K562 (cell line): Measurements from ENCODE around the gene GPX2. TPM values are rescaled to one million over a fixed set of nuclear protein-coding genes. Genes with fewer than 3 reads are reported as not detected.

Source experiments
- ATAC-seq: fragments of 200-7000 bp; cut with Tn5 transposase; 3 replicates; pipeline ENCODE4 v1.9.1; 2020; ENCODE audit warnings: moderate library complexity
- BruUV-seq: library from RNA; stranded (reverse); fragments of 400-500 nt; replicated peaks from 2 replicates; lab custom pipeline; 2021; lab: Mats Ljungman, UMichigan
- CTCF ChIA-PET: fragments of 300-600 bp; formaldehyde crosslinking; extraction: SDS; loops from one replicate; lab custom pipeline; 2021; ENCODE audit warnings: low intra/inter-chr PET ratio; lab: Yijun Ruan, JAX
- POLR2A ChIA-PET: fragments of 300-600, 350-650 bp; sonication (Branson Sonifier 250); formaldehyde crosslinking; extraction: SDS; loops from one replicate; lab custom pipeline; 2021; ENCODE audit warnings: antibody characterized with exemption, inconsistent platforms; lab: Yijun Ruan, JAX
- DNase-seq, 4 experiments: peaks; one replicate each; pipeline versions ENCODE4 v3.0.0 to v3.0.0-alpha.2; 2011 to 2018; ENCODE audit warnings: low spot score in 3 of 4, mixed read lengths in 3 of 4; ENCODE audit errors: extremely low read depth in 1 of 4
- FAIRE-seq: peaks from 2 replicates; lab custom pipeline; 2011; peaks lifted over from hg19 to GRCh38; lab: Jason Lieb, UNC
- H2AFZ ChIP-seq: 2 replicates; pipeline ENCODE4 v1.6.0; 2011; ENCODE audit warnings: low read depth, low read length, control low read depth, inconsistent platforms
- H3K27ac ChIP-seq: fragments of 200-600 bp; 3 replicates; pipeline ENCODE4 v1.8.0; 2011; ENCODE audit warnings: low read depth, mild to moderate bottlenecking, control low read depth, inconsistent platforms, low read length, moderate library complexity, mixed read lengths; ENCODE audit errors: extremely low read depth
- H3K27me3 ChIP-seq, 2 experiments: fragments of 300-600 bp in 1 of 2; 2 replicates in 1 of 2; 3 replicates in 1 of 2; pipeline versions ENCODE4 v1.6.0 to v1.8.0; 2011; ENCODE audit warnings: inconsistent platforms in 2 of 2, low read length in 2 of 2, mild to moderate bottlenecking in 1 of 2, mixed read lengths in 1 of 2, moderate library complexity in 1 of 2; ENCODE audit not compliant: control insufficient read depth in 2 of 2, insufficient read depth in 2 of 2
- H3K36me3 ChIP-seq: fragments of 300-600 bp; 3 replicates; pipeline ENCODE4 v1.8.0; 2011; ENCODE audit warnings: mild to moderate bottlenecking, low read length, inconsistent platforms; ENCODE audit not compliant: control insufficient read depth, insufficient read depth
- H3K4me1 ChIP-seq, 2 experiments: fragments of 200-600 bp in 1 of 2; replicated peaks in 1 of 2; 2 replicates in 1 of 2; 3 replicates in 1 of 2; pipeline versions ENCODE4 v1.5.1 to v1.8.0; 2011; ENCODE audit warnings: inconsistent platforms in 2 of 2, low read length in 2 of 2, mild to moderate bottlenecking in 1 of 2, mixed read lengths in 1 of 2, moderate library complexity in 1 of 2; ENCODE audit not compliant: control insufficient read depth in 2 of 2, insufficient read depth in 2 of 2
- H3K4me2 ChIP-seq: 2 replicates; pipeline ENCODE4 v1.6.1; 2011; ENCODE audit warnings: low read length, control low read depth, inconsistent platforms, mixed read lengths; ENCODE audit not compliant: insufficient read depth
- H3K4me3 ChIP-seq: fragments of 200-600 bp; sonication (generic), shearing (Covaris generic); 2 replicates; pipeline ENCODE4 v1.5.1; 2016; ENCODE audit warnings: control low read depth, inconsistent platforms
- H3K79me2 ChIP-seq: fragments of 200-600 bp; 3 replicates; pipeline ENCODE4 v1.8.0; 2011; ENCODE audit warnings: low read length, inconsistent platforms; ENCODE audit not compliant: control insufficient read depth, insufficient read depth
- H3K9ac ChIP-seq, 2 experiments: 2 replicates each; pipeline versions ENCODE4 v1.6.0 to v1.6.1; 2011; ENCODE audit warnings: low read depth in 2 of 2, low read length in 2 of 2, control low read depth in 1 of 2, inconsistent platforms in 1 of 2, mild to moderate bottlenecking in 1 of 2, mixed read lengths in 1 of 2; ENCODE audit not compliant: insufficient read depth in 1 of 2
- H3K9me1 ChIP-seq: one replicate; pipeline ENCODE4 v1.6.0; 2011; ENCODE audit warnings: inconsistent platforms, mild to moderate bottlenecking, low read length, moderate library complexity; ENCODE audit not compliant: control insufficient read depth, insufficient read depth
- H3K9me3 ChIP-seq: replicated peaks from 2 replicates; pipeline ENCODE4 v1.5.1; 2011; ENCODE audit warnings: low read depth, low read length, inconsistent platforms; ENCODE audit not compliant: control insufficient read depth, insufficient read depth
- H4K20me1 ChIP-seq: replicated peaks from 2 replicates; pipeline ENCODE4 v1.6.1; 2011; ENCODE audit warnings: low read length, inconsistent platforms, mixed read lengths; ENCODE audit not compliant: control insufficient read depth, insufficient read depth
- ARNT ChIP-seq, 2 experiments: fragments of 450-650 bp; IDR thresholded peaks; 2 replicates each; pipeline ENCODE4 v1.6.1; 2016; ENCODE audit warnings: mild to moderate bottlenecking in 1 of 2
- CBFA2T3 ChIP-seq: fragments of 450-650 bp; IDR thresholded peaks from 2 replicates; pipeline ENCODE4 v1.6.1; 2017
- CC2D1A ChIP-seq: fragments of 450-650 bp; IDR thresholded peaks from 2 replicates; pipeline ENCODE4 v1.6.1; 2017; ENCODE audit warnings: mild to moderate bottlenecking
- ETV6 ChIP-seq, 3 experiments: fragments of 150-350 bp in 1 of 3; sonication (generic) in 1 of 3; formaldehyde crosslinking in 1 of 3; IDR thresholded peaks; 2 replicates each; pipeline versions ENCODE4 v1.6.1 to v1.8.0; 2014 to 2022; ENCODE audit warnings: borderline replicate concordance in 2 of 3, low read depth in 2 of 3, antibody characterized with exemption in 1 of 3, low read length in 1 of 3, mild to moderate bottlenecking in 1 of 3, missing genetic modification reagents in 1 of 3
- FOXM1 ChIP-seq, 2 experiments: fragments of 450-650 bp in 1 of 2; sonication (generic) in 1 of 2; formaldehyde crosslinking in 1 of 2; IDR thresholded peaks; 2 replicates each; pipeline versions ENCODE4 v1.6.1 to v1.9.0; 2017 to 2022; ENCODE audit warnings: low read depth in 2 of 2, mild to moderate bottlenecking in 2 of 2, missing genetic modification reagents in 1 of 2, moderate library complexity in 1 of 2
- NR1H2 ChIP-seq: sonication (generic); formaldehyde crosslinking; IDR thresholded peaks from 2 replicates; pipeline ENCODE4 v1.4.0; 2020; ENCODE audit warnings: mild to moderate bottlenecking, missing genetic modification reagents
- RAD51 ChIP-seq: fragments of 450-650 bp; IDR thresholded peaks from 2 replicates; pipeline ENCODE4 v1.7.1; 2016; ENCODE audit warnings: low read depth, mild to moderate bottlenecking, borderline replicate concordance
- SREBF1 ChIP-seq: fragments of 150-350 bp; IDR thresholded peaks from 2 replicates; pipeline ENCODE4 v1.6.1; 2014; ENCODE audit warnings: antibody characterized with exemption, low read depth, low read length, borderline replicate concordance
- TCF7L2 ChIP-seq: fragments of 150-350 bp; IDR thresholded peaks from 2 replicates; pipeline ENCODE4 v1.6.1; 2016; ENCODE audit warnings: low read depth, mild to moderate bottlenecking, low read length, moderate library complexity
- ZBTB26 ChIP-seq: fragments of 450-650 bp; formaldehyde crosslinking; IDR thresholded peaks from 2 replicates; pipeline ENCODE4 v1.4.0; 2022; ENCODE audit warnings: missing genetic modification characterization
- WGBS: fragments of 100-300 bp; shearing (Covaris generic); methylation state at CpG from one replicate; pipeline ENCODE4 v1.1.6; 2016; ENCODE audit warnings: low coverage, mixed read lengths; ENCODE audit not compliant: insufficient coverage; ENCODE audit errors: missing lambda C conversion rate; 5-methylcytosine and 5-hydroxymethylcytosine counted together
- in situ Hi-C: fragments of 300-500 bp; cut with MboI; formaldehyde crosslinking; loops from 4 replicates; pipeline ENCODE4 v1.15.0; 2018; ENCODE audit warnings: inconsistent platforms, mixed read lengths
- intact Hi-C: fragments of 100-400 bp; cut with micrococcal nuclease; formaldehyde crosslinking; loops from 2 replicates; pipeline ENCODE4 v1.14.2; 2022
- polyA plus RNA-seq, 8 experiments: library from polyadenylated mRNA; depleted of rRNA in 4 of 8; stranded (reverse) in 5 of 8; unstranded in 3 of 8; fragments of >200 nt; fragmentation: Nextera tagmentation in 2 of 8; fragmentation: Illumina TruSeq in 1 of 8; extraction: Ambion mirVana in 2 of 8; extraction: Trizol in 1 of 8; gene quantifications; 2 replicates each; pipeline versions ENCODE4 v1.2.1 to v1.2.3, GENCODE V29; 2011 to 2014; ENCODE audit warnings: inconsistent platforms in 1 of 8, missing spikeins in 1 of 8
- total RNA-seq, 7 experiments: library from RNA; depleted of rRNA in 6 of 7; stranded (reverse); fragments of >200 nt in 6 of 7; fragmentation: Illumina TruSeq in 2 of 7; extraction: Trizol in 2 of 7; gene quantifications; 2 replicates each; pipeline versions ENCODE4 v1.2.1 to v1.2.3, GENCODE V29; 2011 to 2021; ENCODE audit warnings: low replicate concordance in 1 of 7

GPX2 gene
- total and polyA plus RNA-seq, 9 of the 15 experiments (the other 6 are each of a cell fraction or from before 2014, with no cell fraction given) = 0.24 TPM; not detected in 8

DNA sequence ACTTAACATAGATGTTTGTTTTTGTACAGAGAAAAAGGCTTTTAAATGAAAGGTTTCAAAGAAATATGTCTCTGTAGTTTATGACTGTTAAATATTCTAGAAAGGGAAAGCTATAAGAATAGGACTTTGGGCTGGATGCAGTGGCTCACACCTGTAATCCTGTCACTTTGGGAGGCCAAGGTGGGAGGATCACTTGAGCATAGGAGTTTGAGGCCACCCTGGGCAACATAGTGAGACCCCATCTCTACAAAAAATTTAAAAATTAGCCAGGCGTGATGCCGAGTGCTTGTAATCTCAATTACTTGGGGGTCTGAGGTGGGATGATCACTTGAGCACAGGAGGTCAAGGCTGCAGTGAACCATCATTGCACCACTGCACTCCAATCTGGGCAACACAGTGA is 11.4 kb downstream of the GPX2 start:
- H3K9ac ChIP-seq = no peak overlapping the region
- H3K27me3 ChIP-seq = no peaks in the 10 kb centered on the region
- no peaks in the 10 kb centered on the region for H3K79me2 ChIP-seq
- H2AFZ ChIP-seq = no peak overlapping the region
- ChIA-PET CTCF (no interaction called here), POLR2A (interaction anchor here (0.6 to 0.7 kb wide), 2 partner anchors 10 to 736 kb away, joined by 3 read pairs; no protein-coding TSS in a partner anchor)
- no TSS peak for BruUV-seq
- ATAC-seq (no peak), DNase-seq (no peak), FAIRE-seq (no peak)
- H3K9me1 ChIP-seq = no peaks in the 10 kb centered on the region
- no peak overlapping the region for H3K27ac ChIP-seq
- no peak overlapping the region for H3K4me2 ChIP-seq
- H3K4me1 ChIP-seq = no peaks in the 10 kb centered on the region
- H3K36me3 ChIP-seq = peaks cover 52% of the 10 kb centered on the region; the same call in 2 of the 3 replicates
- in situ Hi-C loops = no loop called here
- no peaks in the 10 kb centered on the region for H3K9me3 ChIP-seq
- intact Hi-C loops = no loop called here
- H3K4me3 ChIP-seq = no peak overlapping the region
- 95% methylated on average over 2 of the region's 2 CpGs for WGBS
- no peak for TF ChIP-seq FOXM1 (IDR thresholded peaks at IDR 0.05; ENCODE audit: low read depth)
- no peak for TF ChIP-seq FOXM1 (CRISPR knock-in tag; IDR thresholded peaks at IDR 0.05; ENCODE audit: low read depth)
- no peak for TF ChIP-seq RAD51
- no peak for TF ChIP-seq ZBTB26 (CRISPR knock-in tag)
- TF ChIP-seq CC2D1A = no peak
- TF ChIP-seq CBFA2T3 = no peak
- no peak for TF ChIP-seq ETV6 (IDR thresholded peaks at IDR 0.05; ENCODE audit: borderline replicate concordance in 1 of 2, low read depth in 2 of 2, low read length in 1 of 2)
- no peak for TF ChIP-seq ETV6 (CRISPR knock-in tag; IDR thresholded peaks at IDR 0.05; ENCODE audit: borderline replicate concordance)
- no peak for TF ChIP-seq NR1H2 (CRISPR knock-in tag)
- TF ChIP-seq TCF7L2 = no peak
- TF ChIP-seq ARNT (IDR thresholded peaks at IDR 0.05) = no peak
- TF ChIP-seq SREBF1 = no peak
- H4K20me1 ChIP-seq = no peaks in the 10 kb centered on the region
